Activated naive CD8-positive, alpha-beta T cell treated with anti-CD3 and anti-CD28 coated beads, Interleukin-2, amount 10 ng/mL, durations not matched to agents 7 days and 5 days (primary cell): ENCODE measurements around the gene SOCS1. TPM values are rescaled to one million over a fixed set of nuclear protein-coding genes. Genes with fewer than 3 reads are reported as not detected.

Experiments used
- ATAC-seq: fragments of 150-1000 bp; cut with Tn5 transposase; one replicate; pipeline ENCODE4 v1.10.0; 2021; ENCODE audit warnings: low read depth, moderate library complexity
- POLR2A ChIA-PET: fragments of 350-600 bp; sonication (Branson Sonifier 250); formaldehyde crosslinking; loops from one replicate; lab custom pipeline; 2021; ENCODE audit warnings: antibody characterized with exemption; lab: Charles Lee
- DNase-seq: peaks from one replicate; pipeline ENCODE4 v3.0.0; 2021
- H3K27ac Mint-ChIP-seq: one replicate; pipeline ENCODE4 v1.8.0; 2022; ENCODE audit warnings: mild to moderate bottlenecking, mixed read lengths
- H3K27me3 Mint-ChIP-seq: one replicate; pipeline ENCODE4 v1.8.0; 2022; ENCODE audit warnings: mild to moderate bottlenecking, moderate library complexity, mixed read lengths
- H3K36me3 Mint-ChIP-seq: one replicate; pipeline ENCODE4 v1.8.0; 2021; ENCODE audit warnings: mild to moderate bottlenecking, mixed read lengths
- H3K4me1 Mint-ChIP-seq: one replicate; pipeline ENCODE4 v1.8.0; 2021; ENCODE audit warnings: mixed read lengths
- H3K4me3 Mint-ChIP-seq: one replicate; pipeline ENCODE4 v1.8.0; 2022; ENCODE audit warnings: mild to moderate bottlenecking, moderate library complexity, mixed read lengths
- H3K9me3 Mint-ChIP-seq: one replicate; pipeline ENCODE4 v1.8.0; 2021; ENCODE audit warnings: mixed read lengths
- total RNA-seq, 2 experiments: library from RNA; stranded (reverse); gene quantifications; one replicate each; pipeline ENCODE4 v1.2.3, GENCODE V29; 2021

The SOCS1 gene
- total RNA-seq, 2 experiments from 2014 or later = 165 to 176 TPM

- H3K9me3 Mint-ChIP-seq = no peaks in the 10 kb centered on the region
- H3K27ac Mint-ChIP-seq = peak overlapping the region; percentile 98
- no peaks in the 10 kb centered on the region for H3K27me3 Mint-ChIP-seq
- peak; percentile 67 for DNase-seq
- POLR2A ChIA-PET = interaction anchor here (0.5 to 11.8 kb wide), 41 partner anchors 7 to 332 kb away, joined by 3 to 227 read pairs (median 10); partner anchors contain the start of gene RMI2
- H3K36me3 Mint-ChIP-seq = peaks cover 52% of the 10 kb centered on the region
- peaks cover 41% of the 10 kb centered on the region for H3K4me1 Mint-ChIP-seq
- ATAC-seq = no peak
- peak overlapping the region; percentile 98 for H3K4me3 Mint-ChIP-seq
Measured at GRCh38 chr16:11253009-11253994, 2.7 kb downstream of the SOCS1 start.

DNA sequence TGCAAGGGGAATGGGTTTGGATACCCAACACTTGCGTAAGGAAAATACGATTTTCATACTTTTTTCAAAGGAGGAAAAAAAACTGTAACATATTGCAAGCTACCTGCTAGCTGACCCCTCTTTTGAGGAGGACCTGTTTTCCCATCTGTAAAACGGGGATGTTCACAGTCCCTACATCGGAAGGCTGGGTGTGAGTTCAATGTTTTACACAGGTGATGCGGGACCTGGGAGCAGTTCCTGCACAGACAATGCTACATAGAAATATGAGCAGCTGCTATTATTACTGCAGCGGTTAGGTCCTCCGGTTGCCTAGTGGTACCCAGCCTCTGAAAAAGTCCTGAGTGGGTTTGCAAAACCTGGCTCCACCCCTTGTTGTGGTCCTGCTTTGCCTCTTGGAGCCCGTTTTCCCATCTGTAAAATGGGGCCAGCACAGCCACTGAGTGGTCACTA lies 3.5 kb downstream of the SOCS1 start:
- peaks cover 58% of the 10 kb centered on the region for H3K36me3 Mint-ChIP-seq
- H3K27ac Mint-ChIP-seq = peak overlapping the region; percentile 98
- no peaks in the 10 kb centered on the region for H3K27me3 Mint-ChIP-seq
- DNase-seq (no peak), ATAC-seq (no peak)
- peaks cover 41% of the 10 kb centered on the region for H3K4me1 Mint-ChIP-seq
- no peaks in the 10 kb centered on the region for H3K9me3 Mint-ChIP-seq
- POLR2A ChIA-PET = interaction anchor here (0.6 to 11.8 kb wide), 41 partner anchors 11 to 308 kb away, joined by 3 to 227 read pairs (median 7); partner anchors contain the start of gene CLEC16A
- peak overlapping the region; percentile 98 for H3K4me3 Mint-ChIP-seq

DNA sequence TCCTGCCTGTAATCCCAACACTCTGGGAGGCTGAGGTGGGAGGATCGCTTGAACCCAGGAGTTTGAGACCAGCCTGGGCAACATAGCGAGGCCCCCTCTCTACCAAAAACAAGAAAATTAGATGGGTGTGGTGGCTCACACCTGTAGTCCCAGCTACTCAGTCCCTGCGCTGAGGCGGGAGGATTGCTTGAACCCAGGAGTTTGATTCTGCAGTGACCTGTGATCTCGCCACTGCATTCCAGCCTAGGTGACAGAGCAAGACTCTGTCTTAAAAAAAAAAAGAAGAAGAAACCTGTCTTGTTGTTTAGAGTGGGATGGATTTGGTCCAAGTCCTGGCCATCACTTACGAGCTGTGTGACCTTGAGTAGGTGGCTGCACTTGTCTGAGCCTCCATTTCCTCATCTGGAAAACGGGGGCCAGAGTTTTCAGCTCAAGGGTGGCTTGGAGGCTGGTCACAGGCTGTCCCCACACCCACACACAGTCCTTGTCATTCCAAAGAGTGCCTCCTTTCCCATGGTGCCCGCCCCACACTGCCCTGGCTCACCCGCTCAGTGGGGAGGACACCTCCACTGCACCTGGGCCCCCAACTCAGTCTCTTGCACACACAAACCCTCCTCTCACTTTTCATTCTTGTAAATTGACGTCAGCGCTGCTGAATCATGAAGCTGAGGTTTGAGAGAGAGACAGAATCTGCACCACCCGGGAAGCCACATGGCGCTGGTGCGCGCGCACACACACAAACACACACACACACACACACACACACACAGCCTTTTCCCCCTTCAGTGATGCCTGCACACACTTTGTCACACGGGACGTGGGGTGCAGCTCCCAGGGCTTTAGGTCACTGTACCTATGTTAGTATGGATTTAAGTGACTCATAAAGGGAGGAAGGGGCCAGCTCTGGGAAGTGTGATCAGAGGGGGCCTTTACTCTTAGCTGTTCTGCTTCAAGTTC lies 4.2 kb downstream of the SOCS1 start:
- ATAC-seq (peak; percentile 3), DNase-seq (peak; percentile 76)
- H3K36me3 Mint-ChIP-seq = peaks cover 60% of the 10 kb centered on the region
- no peaks in the 10 kb centered on the region for H3K27me3 Mint-ChIP-seq
- POLR2A ChIA-PET = interaction anchor here (0.6 to 11.8 kb wide), 49 partner anchors 13 to 310 kb away, joined by 3 to 227 read pairs (median 4); partner anchors contain the start of genes CLEC16A and DEXI
- H3K9me3 Mint-ChIP-seq = no peaks in the 10 kb centered on the region
- peaks cover 37% of the 10 kb centered on the region for H3K4me1 Mint-ChIP-seq
- H3K27ac Mint-ChIP-seq = peak overlapping the region; percentile 98
- peak overlapping the region; percentile 98 for H3K4me3 Mint-ChIP-seq

DNA sequence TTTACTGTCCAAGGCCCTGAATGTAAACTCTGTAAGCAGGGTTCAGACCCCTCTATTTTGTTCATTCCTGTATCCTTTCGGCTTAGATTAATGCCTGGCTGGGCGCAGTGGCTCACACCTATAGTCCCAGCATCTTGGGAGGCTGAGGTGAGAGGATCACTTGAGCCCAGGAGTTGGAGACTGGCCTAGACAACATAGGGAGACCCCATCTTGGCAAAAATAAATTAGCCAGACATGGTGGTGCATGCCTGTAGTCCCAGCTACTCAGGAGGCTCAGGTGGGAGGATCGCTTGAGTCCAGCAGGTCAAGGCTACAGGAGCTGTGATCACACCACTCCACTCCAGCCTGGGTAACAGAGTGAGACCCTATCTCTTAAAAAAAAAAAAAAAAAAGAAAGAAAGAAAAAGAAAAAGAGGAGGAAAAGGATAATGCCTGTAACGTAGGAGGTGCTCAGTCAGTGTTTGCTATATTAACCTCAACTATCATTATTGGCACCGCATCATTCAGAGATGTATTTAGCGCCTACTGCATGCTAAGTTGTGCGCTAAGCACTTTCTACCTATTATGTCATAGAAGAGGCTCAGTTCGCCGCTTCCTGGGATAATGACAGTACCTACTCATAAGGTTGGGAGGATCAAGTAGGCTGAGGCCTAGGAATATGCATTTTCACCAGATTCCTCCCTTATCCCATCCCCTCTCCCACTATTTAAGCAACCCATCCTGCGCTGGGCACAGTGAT lies 5.0 kb downstream of the SOCS1 start:
- DNase-seq (no peak), ATAC-seq (no peak)
- POLR2A ChIA-PET = interaction anchor here (0.6 to 11.8 kb wide), 38 partner anchors 13 to 309 kb away, joined by 3 to 227 read pairs (median 6); partner anchors contain the start of gene DEXI
- Mint-ChIP-seq H3K36me3 (peaks cover 58% of the 10 kb centered on the region), H3K4me1 (peaks cover 43% of the 10 kb centered on the region), H3K4me3 (peak overlapping the region; percentile 98), H3K27ac (peak overlapping the region; percentile 98), H3K27me3 (no peaks in the 10 kb centered on the region), H3K9me3 (no peaks in the 10 kb centered on the region)

DNA sequence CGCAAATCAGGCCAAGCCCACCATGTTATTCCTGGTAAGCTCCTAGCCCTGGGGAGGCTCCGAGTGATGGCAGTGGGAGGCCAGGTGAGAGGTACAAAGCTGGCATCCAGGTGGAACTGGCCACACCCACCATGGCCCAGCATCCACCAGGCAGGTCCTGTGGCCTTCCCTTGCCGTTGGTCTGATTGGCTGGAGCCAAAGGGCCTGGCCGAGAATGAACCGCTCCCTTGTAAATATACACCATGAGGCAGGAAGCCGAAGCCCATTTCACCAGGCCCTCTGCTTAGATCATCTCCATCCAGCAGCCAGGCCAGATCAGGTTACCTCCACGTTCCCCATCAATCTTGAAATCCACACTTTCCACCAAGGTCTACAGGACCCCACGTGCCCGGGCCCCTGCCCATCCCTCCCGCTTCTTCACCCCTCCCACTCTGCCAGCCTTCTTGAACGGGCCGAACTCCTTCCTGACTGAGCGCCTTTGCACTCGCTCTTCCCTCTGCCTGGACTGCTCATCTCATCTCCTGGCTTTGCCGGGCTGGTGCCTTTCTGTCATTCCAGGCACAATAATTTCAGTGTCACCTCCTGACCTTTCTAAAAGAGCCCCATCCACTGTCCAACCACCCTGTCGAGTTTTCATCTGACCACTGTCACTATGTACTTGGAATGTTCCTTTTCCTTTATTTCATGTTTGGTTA lies 5.8 kb downstream of the SOCS1 start:
- ATAC-seq (peak; percentile 5), DNase-seq (peak; percentile 63)
- H3K4me1 Mint-ChIP-seq = peaks cover 50% of the 10 kb centered on the region
- POLR2A ChIA-PET = interaction anchor here (0.6 to 11.8 kb wide), 20 partner anchors 12 to 279 kb away, joined by 3 to 227 read pairs (median 4); no protein-coding TSS in a partner anchor
- peaks cover 57% of the 10 kb centered on the region for H3K36me3 Mint-ChIP-seq
- H3K27me3 Mint-ChIP-seq = no peaks in the 10 kb centered on the region
- peak overlapping the region; percentile 24 for H3K4me3 Mint-ChIP-seq
- H3K9me3 Mint-ChIP-seq = no peaks in the 10 kb centered on the region
- H3K27ac Mint-ChIP-seq = peak overlapping the region; percentile 78

DNA sequence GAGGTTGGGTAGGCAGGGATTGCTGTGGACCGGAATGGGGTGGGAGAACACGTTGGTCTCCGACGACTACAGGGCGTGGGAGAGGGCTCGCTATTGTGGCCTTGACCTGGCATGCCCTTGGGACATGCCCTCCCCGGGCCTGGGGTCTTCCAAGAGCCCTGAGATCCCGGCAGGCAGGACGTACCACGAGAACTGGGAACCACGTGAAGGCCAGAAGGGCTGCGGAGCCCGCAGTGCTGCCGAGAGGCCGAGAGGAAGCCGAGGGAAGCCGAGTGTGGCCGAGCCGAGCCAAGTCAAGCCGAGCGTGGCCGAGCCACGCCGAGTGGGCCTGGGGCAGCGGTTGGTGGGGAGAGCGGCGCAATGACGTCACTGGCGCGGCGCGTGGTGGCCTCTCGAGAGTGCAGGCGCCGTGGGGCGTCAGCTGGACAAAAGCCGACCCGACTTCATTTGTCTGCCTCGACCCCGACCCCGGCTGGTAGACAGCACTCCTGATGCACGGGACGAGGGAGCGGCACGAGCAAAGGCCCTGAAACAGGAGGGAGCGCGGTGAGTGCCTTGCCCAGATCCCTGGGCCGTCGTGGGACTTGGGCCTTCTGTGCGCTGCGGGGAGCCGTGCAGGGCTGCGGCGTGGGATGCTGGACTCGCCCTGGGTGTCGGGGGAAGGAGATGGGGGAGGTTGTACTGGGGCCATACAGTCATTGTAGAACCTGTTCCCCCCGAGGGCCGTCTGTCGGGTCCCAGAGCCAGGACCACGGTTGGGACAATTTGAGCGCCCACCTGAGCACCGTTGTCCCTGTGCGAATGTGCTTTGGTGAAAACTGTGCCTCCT lies 6.6 kb downstream of the SOCS1 start:
- Mint-ChIP-seq H3K36me3 (peaks cover 55% of the 10 kb centered on the region), H3K27me3 (no peaks in the 10 kb centered on the region), H3K27ac (peak overlapping the region; percentile 79), H3K9me3 (no peaks in the 10 kb centered on the region), H3K4me1 (peaks cover 54% of the 10 kb centered on the region), H3K4me3 (peak overlapping the region; percentile 15)
- DNase-seq = peak; percentile 68
- ATAC-seq = peak; percentile 1
- POLR2A ChIA-PET = interaction anchor here (0.7 to 11.8 kb wide), 13 partner anchors 11 to 278 kb away, joined by 3 to 227 read pairs (median 6); no protein-coding TSS in a partner anchor

- POLR2A ChIA-PET = interaction anchor here (0.8 to 11.8 kb wide), 15 partner anchors 10 to 275 kb away, joined by 3 to 227 read pairs (median 5); no protein-coding TSS in a partner anchor
- H3K27ac Mint-ChIP-seq = peak overlapping the region; percentile 43
Measured at GRCh38 chr16:11248133-11248532, 7.9 kb downstream of the SOCS1 start.

DNA sequence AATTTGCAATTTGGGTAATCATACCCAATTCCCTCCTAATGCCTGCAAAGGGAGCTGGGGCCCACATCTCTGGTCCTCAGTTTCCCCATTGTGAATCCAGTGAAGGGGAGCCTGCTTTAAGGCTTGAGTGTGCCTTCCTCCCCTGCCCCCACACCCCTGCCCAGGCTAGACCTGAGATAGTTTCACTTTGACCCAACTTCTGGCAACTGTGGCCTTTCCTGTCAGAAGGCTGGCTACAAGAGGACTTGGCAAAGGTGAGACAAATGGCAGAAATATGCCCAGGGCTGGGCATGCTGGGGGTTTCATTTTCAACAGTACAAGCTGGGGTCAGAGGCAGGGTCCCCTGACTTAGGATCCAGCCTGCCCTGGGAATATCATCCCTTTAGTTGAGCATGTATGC lies 10.0 kb downstream of the SOCS1 start:
- H3K27me3 Mint-ChIP-seq = no peaks in the 10 kb centered on the region
- peak overlapping the region; percentile 63 for H3K27ac Mint-ChIP-seq
- H3K36me3 Mint-ChIP-seq = peaks cover 27% of the 10 kb centered on the region
- POLR2A ChIA-PET = interaction anchor here (1.1 to 11.8 kb wide), 8 partner anchors 9 to 273 kb away, joined by 3 to 227 read pairs (median 6); partner anchors contain the start of gene SOCS1
- no peaks in the 10 kb centered on the region for H3K9me3 Mint-ChIP-seq
- peak; percentile 53 for DNase-seq
- peak overlapping the region; percentile 29 for H3K4me3 Mint-ChIP-seq
- peak; percentile 23 for ATAC-seq
- peaks cover 42% of the 10 kb centered on the region for H3K4me1 Mint-ChIP-seq

More at GRCh38 chr16:11248133-11248532, 7.9 kb downstream of the SOCS1 start:
- no peaks in the 10 kb centered on the region for H3K27me3 Mint-ChIP-seq
- no peak overlapping the region for H3K4me3 Mint-ChIP-seq
- peaks cover 52% of the 10 kb centered on the region for H3K4me1 Mint-ChIP-seq
- DNase-seq = no peak
- no peak for ATAC-seq
- peaks cover 43% of the 10 kb centered on the region for H3K36me3 Mint-ChIP-seq
- H3K9me3 Mint-ChIP-seq = no peaks in the 10 kb centered on the region

- Mint-ChIP-seq H3K27ac (peak overlapping the region; percentile 63), H3K4me3 (no peak overlapping the region), H3K4me1 (peaks cover 43% of the 10 kb centered on the region), H3K27me3 (no peaks in the 10 kb centered on the region), H3K36me3 (peaks cover 22% of the 10 kb centered on the region), H3K9me3 (no peaks in the 10 kb centered on the region)
- DNase-seq (no peak), ATAC-seq (no peak)
- POLR2A ChIA-PET = interaction anchor here (0.6 to 11.8 kb wide), 7 partner anchors 10 to 273 kb away, joined by 3 to 227 read pairs (median 6); partner anchors contain the start of gene SOCS1
Measured at GRCh38 chr16:11245222-11245737, 10.7 kb downstream of the SOCS1 start.

GRCh38 chr16:11242658-11243057 lies 13.3 kb downstream of the SOCS1 start:
- no peak for DNase-seq
- Mint-ChIP-seq H3K36me3 (peaks cover 5% of the 10 kb centered on the region), H3K27ac (no peak overlapping the region), H3K4me1 (peaks cover 48% of the 10 kb centered on the region), H3K27me3 (no peaks in the 10 kb centered on the region), H3K9me3 (no peaks in the 10 kb centered on the region), H3K4me3 (no peak overlapping the region)
- no peak for ATAC-seq
- POLR2A ChIA-PET = interaction anchor here (1.6 to 12.6 kb wide), 2 partner anchors 10 to 12 kb away, joined by 3 to 223 read pairs; partner anchors contain the start of gene SOCS1
